Activated CD8-positive, alpha-beta memory T cell treated with anti-CD3 and anti-CD28 coated beads for 4 hours (primary cell): ENCODE measurements around the gene ANKRD44.

Experiments used
- DNase-seq, 2 donors: peaks; one replicate each; pipeline ENCODE4 v3.0.0-alpha.2; 2020; ENCODE audit warnings: low read depth in 2 of 2

ANKRD44 gene

DNA sequence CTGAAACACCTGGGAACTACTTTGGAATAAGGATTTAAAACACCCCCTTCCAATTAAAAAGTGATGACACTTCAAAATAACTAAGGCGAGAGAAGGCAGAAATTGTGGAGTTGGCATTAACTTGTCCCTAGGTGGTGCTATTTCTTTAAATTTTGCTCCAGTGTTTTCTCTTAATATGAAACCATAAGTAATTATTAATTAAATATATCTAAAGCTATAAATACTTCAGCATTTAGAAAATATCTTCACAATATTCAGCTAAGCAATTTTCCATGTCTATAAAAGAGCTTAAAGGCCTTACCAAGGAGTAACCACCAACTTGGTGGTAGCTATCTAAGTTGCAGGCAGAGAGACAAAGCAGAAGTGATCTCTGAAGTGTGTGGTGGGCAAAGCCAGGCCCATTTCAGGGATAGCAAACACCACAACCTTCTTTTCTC lies 197.3 kb downstream of the ANKRD44 start:
- DNase-seq = no peak

DNA sequence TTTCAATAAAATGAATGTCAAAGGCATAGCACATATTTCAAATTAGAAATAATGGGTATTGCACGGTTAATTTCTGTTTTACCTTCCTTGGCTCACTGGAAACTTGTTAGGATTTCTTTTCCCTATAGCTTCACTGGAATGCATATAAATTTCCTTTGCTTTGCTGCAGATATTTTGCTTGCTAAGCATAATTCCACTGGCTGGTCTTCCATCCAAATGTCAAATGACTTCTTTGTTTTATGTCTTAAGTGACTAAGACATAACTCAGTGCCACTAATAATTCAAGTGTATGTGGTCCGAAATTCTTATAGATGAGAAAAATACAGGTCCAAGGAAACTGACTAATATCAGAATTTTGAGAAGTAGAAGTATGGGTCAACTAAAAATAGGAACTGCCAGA lies 201.3 kb downstream of the ANKRD44 start:
- no peak for DNase-seq

DNA sequence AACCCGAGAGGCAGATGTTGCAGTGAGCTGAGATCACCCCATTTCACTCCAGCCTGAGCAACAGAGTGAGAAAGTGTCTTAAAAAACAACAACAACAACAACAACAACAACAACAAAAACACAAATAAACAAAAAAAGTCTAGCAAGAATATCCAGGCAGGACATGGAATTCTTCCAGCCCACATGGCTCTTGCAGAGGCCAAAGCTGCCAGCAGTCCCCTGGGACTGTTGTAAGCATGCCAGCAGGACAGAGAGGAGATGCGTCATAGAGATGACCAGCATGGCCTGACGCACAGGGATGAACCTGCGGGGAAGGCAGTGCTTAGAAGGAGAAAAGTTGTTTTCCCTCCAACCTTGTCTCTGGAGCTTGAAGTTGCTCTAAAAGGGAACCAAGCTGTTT lies 201.8 kb downstream of the ANKRD44 start:
- no peak for DNase-seq

DNA sequence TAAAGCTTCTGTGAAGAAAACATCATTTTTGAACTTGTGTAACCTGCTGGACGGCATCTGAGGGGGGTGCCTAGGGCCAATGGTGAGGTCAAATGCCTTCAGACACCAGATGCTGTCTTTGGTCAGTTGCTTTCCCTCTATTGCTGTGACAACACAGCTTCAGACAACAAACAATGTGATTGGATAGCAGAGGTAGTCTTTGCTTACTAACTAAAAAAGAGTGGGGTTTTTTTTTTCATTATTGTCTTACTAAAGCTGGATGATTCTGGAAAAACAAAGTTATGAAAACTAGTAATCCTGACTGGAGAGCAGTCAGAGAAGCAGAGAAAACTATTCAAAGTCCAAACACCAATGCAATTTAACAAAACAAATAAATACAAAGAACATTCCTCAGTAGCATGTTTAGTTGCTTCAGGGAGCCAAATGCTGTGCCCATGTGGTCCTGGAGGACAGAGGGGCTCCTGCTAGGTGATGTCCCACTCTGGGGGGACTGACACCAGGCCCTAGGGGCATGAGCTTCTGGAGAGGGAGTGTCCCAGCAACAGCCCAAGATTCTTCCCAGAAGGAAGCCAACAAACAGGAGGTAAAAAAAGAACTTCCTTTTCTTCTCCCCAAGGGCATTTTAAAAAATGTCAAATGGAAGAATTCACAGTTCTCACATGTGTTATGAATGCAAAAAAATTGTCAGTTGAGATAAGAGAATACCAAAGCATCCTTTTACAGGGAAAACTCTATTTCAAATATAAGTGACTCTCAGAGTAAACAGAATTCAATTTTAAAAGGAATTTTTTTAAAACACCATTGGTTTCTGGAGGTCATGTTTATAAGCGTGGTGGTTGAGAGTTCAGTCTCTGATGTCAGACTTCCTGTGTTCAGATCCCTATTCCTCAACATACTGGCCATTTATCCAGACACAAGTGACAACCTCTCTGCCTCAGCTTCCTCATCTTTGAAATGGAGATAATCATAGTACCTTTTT lies 203.0 kb downstream of the ANKRD44 start:
- no peak for DNase-seq

DNA sequence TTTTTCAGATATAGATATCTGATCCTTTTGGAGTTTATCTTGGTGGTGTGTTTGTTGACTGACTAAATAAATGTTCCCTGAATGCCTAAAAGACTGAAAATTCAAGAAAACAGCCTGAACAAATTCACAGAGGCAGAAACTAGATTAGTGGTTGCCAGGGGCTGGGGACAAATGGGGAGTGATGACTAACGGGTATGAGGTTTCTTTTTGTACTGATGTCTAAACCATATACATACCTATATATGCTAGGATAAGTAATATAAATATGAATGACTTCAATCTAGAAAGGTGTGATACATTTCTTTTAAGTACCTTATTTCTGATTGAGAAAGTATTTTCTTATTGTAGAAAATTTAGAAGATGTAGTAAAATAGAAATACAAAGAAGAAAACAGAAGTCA lies 207.2 kb downstream of the ANKRD44 start:
- DNase-seq = no peak

DNA sequence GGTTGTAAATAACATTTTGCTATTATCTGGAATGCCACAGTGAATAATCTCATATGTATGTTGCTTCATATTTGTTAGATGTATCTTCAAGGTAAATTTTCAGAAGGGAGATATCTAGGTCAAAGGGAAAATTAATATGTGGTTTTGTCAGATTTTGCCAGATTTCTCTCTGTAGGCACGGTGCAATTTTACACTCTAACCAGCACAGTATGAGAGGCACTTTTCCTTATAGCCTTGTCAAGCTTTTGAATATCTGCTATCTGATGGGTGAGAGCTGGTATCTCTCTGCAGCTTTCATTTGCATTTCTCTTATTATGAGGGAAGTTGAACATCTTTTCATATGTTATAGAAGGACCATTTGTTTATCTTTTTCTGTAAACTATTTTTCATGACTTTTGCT lies 208.3 kb downstream of the ANKRD44 start:
- no peak for DNase-seq

DNA sequence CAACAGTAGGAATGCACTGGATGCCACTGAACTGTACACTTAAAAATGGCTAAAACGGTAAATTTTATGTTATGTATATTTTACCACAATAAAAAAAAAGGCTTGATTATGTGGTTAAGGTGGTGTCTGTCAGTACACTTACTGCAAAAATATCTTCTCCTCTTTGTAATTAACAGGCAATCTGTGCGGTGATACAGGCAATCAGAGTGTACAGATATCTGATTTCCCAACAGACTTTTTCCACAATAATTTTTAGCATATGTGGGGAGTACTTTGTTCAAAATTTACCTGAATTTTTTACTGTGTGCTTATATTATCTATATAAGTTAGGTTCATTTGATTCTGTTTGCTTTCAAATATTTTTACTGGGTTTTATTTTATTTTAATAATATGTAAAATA lies 209.1 kb downstream of the ANKRD44 start:
- DNase-seq = no peak

DNA sequence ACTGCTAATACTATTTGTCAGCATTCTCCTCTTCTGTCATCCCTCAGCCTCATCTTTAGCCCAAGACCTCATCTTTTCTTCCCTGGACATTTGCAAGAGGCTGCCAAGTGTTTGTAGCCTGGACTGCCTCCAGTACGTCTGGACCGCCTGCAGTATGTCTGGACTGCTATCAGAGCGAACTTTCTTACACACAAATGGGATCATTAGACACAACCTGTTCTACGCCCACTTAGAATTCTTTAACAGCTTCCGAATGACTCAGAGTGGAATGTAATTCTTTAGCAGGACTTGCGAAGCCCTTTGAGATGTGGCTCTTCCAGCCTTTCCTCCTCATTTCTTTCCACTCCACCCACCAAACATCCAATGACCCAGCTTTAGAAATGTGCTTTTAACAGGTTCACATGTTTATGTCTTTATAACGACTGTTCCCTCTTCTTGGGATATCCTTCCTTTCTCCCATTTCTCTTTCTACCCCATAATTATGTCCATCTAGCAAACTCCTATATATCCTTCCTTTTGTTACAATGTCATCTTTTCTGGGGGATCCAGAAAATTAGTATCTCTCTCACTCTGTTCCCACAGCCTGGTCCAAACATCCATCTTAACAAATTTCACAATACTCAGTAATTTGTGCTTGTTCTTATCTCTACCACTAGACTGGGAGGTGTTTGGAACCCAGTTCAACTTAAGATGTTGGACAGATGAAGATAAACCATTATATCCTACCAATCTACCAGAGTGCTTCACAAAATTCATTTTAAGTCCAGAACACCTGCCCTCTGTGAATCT lies 212.8 kb downstream of the ANKRD44 start:
- no peak for DNase-seq

DNA sequence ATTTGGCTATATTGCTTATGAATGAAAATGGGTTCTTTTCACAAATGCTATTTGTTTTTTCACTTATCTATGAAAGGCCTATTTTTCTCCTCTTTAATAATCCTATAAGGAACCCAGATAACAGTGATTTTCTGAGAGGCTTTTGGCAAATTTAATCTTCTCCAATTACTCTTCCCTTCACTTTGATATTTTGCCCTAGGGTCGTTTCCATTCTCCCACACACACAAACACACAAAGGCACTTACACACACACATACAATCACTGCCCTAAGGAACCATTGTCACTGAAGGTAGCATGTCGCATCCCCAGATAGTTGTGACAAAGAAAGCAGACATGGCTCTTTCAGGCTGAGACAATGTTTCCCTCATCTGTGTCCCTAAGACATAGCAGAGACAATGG lies 213.9 kb downstream of the ANKRD44 start:
- DNase-seq = no peak

DNA sequence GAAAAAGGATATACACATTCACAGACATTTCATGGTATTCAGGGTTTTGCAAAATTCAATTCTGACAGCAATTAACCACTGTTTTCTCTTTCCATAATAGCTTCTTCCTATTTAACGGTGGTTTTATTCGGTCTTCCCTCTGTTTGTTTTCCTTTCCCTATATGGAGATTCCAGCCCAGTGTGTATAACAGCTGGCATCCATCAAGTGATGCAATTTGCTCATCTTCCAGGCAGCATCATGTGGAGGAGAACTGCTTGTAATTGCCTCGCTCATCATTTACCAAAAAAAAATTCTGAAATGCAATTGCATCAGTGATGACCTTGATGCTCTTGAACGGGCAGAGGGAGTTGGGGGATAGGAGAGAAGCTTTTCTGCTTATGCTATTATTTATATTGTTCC lies 218.1 kb downstream of the ANKRD44 start:
- DNase-seq = no peak

DNA sequence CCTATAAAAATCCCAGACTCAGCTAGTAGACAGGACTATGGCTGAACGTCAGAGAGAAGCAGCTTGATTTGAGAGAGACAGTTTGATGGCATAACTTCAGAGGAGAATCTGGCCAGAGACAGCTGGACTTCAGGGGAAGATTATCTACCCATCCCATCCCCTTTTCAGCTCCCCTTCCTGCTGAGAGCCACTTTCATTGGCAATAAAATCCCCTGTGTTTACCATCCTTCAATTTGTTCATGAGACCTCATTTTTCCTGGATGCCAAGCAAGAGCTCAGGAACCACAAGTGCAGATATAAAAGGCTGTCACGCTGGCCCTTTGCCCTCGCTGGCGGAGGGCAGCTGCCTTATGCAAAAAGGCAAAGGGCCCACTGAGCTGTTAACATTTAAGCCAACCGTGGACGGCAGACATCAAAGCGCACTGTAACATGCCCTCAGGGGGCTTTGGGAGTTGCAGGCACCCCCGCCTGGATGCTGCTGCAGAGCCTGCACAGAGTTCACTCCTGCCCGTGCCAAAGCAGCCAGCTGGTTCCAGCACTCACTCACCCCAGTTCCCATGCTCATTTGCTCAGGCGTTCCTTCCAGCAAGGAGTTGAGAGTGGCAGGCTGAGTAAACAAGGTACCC lies 219.7 kb downstream of the ANKRD44 start:
- no peak for DNase-seq

DNA sequence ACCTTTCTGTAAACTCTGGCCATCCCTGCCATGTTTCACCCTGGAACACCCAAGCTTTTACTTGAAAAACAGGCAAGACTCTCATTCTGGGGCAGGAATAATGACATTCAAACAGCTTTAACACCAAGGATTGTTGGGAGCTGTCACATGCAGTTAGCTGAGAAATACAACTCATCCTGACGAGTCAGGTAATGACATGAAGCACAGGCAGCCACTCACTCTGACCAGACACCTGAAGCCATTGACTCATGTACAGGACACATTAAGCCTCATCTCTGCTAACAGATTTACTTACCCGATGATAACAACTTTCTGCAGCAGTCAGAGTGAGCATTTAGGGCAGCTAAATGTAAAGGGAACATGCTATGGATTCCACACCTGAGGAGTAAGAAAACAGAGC lies 220.9 kb downstream of the ANKRD44 start:
- no peak for DNase-seq

DNA sequence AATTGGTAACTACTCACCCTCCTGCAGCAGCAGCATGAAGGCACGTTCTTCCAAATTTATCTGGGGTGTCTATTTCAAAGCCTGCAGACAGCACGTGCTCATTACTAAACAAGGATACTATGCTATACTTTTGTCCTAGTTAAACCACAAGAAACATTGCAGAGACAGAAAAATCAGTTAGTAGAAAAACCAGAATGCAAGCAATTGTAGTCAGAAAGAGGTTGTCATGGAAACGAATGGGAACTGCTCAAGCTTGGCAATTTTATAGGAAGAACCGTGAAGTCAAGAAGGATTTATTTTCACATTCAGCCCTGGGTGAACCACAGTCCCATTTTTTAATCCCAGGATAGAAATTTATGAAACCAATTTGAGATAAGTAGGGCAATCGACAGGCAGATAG lies 221.9 kb downstream of the ANKRD44 start:
- no peak for DNase-seq

DNA sequence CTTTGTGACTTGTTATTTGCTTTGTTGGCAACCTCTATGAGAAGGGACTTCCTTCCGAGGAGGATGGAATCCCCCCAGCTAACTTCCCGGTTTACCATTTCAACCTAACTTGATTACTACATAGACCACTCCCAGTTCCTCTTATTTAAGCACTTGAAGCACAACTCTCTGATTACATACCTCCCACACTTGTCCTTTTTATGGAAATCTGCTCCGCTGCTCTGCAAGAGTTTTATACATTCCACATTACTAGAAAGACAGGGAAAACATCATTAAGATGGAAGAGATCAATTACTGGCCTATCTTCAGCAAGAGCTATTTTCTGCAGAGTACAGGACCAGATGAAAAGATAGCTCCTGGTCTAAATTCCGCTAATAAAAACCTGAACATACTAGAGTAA lies 224.1 kb downstream of the ANKRD44 start:
- no peak for DNase-seq

DNA sequence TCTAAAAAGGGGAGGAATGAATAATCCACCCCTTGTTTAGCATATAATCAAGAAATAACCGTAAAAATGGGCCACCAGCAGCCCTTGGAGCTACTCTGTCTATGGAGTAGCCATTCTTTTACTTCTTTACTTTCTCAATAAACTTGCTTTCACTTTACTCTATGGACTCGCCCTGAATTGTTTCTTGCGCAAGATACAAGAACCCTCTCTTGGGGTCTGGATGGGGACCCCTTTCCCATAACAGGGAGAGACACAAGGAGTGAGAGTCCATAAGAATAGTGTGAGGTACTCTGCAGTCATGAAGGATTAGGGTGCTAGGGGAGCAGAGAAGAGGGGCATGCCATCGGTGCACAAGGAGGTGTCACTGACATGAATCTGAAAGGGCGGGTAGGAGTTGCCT lies 224.9 kb downstream of the ANKRD44 start:
- no peak for DNase-seq

DNA sequence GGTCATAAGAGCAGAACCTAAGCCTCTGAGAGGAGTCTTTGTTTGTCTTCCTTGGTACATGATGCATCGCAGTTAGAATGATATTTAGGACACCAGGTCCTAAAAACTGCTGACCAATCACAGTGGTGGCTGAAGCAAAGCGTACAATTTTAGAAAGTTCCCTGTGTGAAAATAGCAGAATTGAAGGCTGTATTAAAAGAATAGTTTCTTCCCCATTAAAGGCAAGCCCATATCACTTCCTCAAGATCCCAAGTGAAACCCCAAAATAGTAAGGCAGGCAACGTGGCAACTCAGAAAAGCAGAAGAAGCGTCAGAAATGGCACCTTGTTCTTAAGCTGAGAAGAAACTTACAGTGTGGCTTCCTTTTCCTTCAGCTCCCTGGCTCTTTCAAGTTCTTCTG lies 229.3 kb downstream of the ANKRD44 start:
- DNase-seq = no peak

DNA sequence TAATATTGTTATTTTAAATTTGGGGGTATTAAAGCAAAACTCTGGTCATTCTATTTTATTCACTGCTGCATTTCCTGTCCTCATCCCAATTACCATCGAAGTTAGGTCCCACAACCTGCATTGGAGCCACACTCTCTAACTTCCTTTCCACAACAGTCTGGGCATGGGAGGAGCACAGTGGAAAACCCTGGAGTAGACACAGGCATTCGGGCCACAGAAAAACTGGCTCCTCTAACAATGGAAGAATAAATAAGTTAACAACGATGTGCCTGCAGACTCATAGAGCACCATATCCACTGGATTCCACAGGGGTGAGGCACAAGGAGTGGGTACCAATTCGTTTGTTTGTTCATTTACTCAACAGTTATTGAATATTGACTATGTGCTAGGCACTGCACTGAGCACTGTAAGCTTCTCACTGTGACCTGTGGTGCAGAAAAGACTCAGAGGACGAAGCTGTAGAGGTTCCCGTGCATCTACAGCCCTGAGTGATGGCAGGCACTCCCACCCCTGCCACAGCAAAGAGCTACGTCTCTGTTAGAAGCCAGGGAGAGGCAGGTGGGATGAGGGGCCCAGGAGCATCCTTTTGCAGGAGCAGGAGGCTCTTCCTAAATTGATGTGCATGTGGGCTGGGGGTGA lies 229.9 kb downstream of the ANKRD44 start:
- no peak for DNase-seq

DNA sequence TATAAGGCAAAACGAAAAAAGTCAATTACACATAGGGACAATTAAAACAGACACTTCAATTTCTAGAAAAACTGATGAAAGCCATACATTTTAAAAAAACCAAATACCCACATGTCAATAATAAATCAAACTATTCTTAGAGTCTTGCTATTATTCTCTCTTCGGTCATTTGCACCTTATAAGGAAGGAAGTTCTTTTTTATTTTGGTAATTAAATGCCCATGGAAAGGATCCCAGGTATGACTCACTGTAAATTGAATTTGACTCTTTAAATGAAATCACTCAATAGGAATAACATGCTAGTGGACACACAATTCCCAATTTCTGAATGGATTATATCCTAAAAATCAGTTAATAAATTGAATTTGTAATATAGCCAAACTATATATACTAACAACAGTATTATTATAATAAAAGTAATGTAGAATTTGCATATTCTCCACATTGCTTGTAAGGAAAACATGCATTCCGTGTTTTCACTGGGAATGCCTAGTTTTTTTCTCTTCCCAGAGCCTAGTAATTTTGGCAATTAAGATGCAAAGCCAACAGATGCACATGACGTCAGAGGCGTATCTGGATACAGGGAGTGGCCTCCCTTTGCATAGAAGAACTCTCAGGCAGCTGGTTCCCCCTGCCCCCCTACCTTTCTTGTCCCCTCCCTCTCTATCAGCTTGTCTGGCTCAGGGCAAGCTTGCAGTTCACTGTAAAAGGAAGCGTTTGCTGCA lies 230.6 kb downstream of the ANKRD44 start:
- no peak for DNase-seq

DNA sequence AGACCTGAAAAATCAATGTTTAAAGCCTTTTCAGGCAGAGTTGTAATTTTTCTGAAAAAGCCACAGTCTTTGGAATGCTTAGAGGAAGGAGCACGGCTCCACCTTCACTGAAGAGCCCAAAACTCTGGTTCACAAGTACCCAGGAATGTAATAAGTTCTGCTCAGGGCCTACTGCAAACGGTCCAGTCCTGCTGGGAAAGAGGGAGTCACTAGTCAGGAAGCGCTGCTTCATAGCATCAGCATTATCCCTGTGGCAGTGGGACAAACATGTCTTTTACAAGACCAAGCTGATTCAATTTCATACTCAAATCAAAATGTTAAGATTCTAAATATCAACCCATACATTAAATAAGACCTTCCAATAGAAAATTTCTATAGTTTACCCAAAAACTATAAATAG lies 231.2 kb downstream of the ANKRD44 start:
- DNase-seq = no peak

DNA sequence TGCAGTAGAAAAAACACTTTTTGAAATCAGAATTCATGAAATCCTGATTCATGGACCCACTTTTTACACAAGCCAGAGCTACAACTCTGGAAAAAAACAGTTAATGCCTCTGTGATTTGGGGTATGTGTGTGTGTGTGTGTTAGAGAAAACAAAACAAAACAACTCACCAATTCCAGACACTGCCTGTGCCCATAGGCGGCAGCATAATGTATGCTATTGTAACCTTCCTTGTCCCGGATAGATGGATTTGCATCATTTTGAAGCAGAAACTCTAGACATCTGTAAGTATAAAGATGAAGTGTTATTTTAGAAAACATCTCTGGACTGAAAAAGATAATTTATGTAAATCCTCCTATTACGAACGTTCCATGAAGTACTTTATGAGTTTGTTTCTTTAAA lies 232.0 kb downstream of the ANKRD44 start:
- no peak for DNase-seq

DNA sequence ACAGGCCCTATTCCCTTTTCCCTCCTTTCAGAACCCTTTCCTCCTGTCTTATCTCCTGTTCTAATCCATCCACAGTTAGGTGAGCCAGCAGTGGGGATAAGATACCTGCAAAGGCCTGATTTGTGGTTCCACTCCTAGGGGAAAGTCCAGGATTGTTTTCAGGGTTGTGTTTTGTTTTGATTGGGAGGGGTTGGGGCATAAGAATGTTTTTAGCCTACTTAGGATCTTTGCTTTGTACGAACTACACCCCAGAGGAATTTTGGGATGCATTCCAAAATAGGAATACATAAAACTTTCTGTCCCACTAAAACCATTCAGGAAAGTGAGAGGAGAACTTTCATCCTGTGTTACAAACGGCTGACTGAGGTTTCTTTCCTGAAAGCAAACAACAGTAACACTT lies 233.2 kb downstream of the ANKRD44 start:
- no peak for DNase-seq
